Neural cell (in vitro differentiated cells): ENCODE results near the gene TAF3.

ENCODE experiments used
- CTCF ChIP-seq: fragments of 450-650 bp; IDR thresholded peaks from 2 replicates; pipeline ENCODE4 v1.5.1; 2014; ENCODE audit warnings: antibody characterized with exemption, mild to moderate bottlenecking, moderate library complexity; ENCODE audit not compliant: poor library complexity, severe bottlenecking
- POLR2AphosphoS5 ChIP-seq: IDR thresholded peaks from 2 replicates; pipeline ENCODE4 v1.6.1; 2012

DNA sequence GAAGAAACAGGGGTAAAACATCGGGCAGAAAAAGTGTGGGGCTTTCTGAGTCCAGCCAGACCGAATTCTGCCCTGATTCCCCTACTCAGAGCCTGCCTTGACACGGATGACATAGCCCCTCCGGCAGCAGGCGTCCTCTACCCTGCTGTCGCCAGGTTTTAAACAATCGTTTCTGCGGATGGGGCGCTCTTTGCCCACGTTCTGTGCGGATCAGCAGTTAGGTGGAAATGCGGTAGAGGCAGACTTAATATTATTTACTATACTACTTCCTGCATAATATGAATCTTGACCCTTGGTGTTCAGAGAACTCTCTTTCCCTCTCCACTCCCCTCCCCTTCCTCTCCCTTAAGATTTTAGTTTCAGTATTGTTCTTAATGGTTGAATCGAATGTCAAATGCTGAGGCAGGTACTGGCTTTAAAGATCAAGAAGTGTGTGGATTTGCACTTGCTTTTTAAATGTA is 238.6 kb downstream of the TAF3 start:
- TF ChIP-seq CTCF (no peak), POLR2AphosphoS5 (no peak)
